GM21390 (cell line): Measurements from ENCODE around the gene TRMT1.

Source experiments
- ATAC-seq: cut with Tn5 transposase; IDR thresholded peaks from one replicate; pipeline ENCODE4 v1.9.1; 2021; ENCODE audit not compliant: unreplicated experiment

The TRMT1 gene

GRCh38 chr19:13057147-13057572 lies 59.4 kb downstream of the TRMT1 start:
- no peak for ATAC-seq

- ATAC-seq = no peak
These were observed 60.4 kb downstream of the TRMT1 start for GRCh38 chr19:13056052-13056660.

GRCh38 chr19:13055213-13056051 lies 61.1 kb downstream of the TRMT1 start:
- ATAC-seq = no peak
